Activated B cell treated with CpG ODN at 0.5 μM for 24 hours (primary cell): Measurements from ENCODE around the gene KDM5C. TPM values are rescaled to one million over a fixed set of nuclear protein-coding genes. Genes with fewer than 3 reads are reported as not detected.

Experiments
- ATAC-seq: fragments of 200-7000 bp; cut with Tn5 transposase; one replicate; pipeline ENCODE4 v1.10.0; 2021; ENCODE audit warnings: low read depth, mild to moderate bottlenecking, moderate library complexity
- CTCF ChIA-PET: fragments of 350-600 bp; sonication (Branson Sonifier 250); formaldehyde crosslinking; loops from one replicate; lab custom pipeline; 2021; ENCODE audit warnings: antibody characterized with exemption; lab: Charles Lee
- POLR2A ChIA-PET: fragments of 350-600 bp; sonication (Branson Sonifier 250); formaldehyde crosslinking; loops from one replicate; lab custom pipeline; 2021; ENCODE audit warnings: antibody characterized with exemption; lab: Charles Lee
- DNase-seq: peaks from one replicate; pipeline ENCODE4 v3.0.0; 2022
- H3K27ac Mint-ChIP-seq: one replicate; pipeline ENCODE4 v1.8.0; 2020; ENCODE audit warnings: mixed read lengths
- H3K27me3 Mint-ChIP-seq: one replicate; pipeline ENCODE4 v1.8.0; 2021; ENCODE audit warnings: mixed read lengths
- H3K36me3 Mint-ChIP-seq: one replicate; pipeline ENCODE4 v1.8.0; 2021; ENCODE audit warnings: low read depth, mixed read lengths
- H3K4me1 Mint-ChIP-seq: one replicate; pipeline ENCODE4 v1.8.0; 2021; ENCODE audit warnings: mixed read lengths
- H3K4me3 Mint-ChIP-seq: one replicate; pipeline ENCODE4 v1.8.0; 2020; ENCODE audit warnings: mild to moderate bottlenecking, mixed read lengths
- H3K9me3 Mint-ChIP-seq: one replicate; pipeline ENCODE4 v1.8.0; 2020; ENCODE audit warnings: mixed read lengths
- intact Hi-C: fragments of 100-400 bp; cut with micrococcal nuclease; formaldehyde crosslinking; loops from one replicate; pipeline ENCODE4 v1.15.1; 2024
- total RNA-seq: library from RNA; stranded (reverse); gene quantifications from 2 replicates; pipeline ENCODE4 v1.2.3, GENCODE V29; 2022
- TF ChIP-seq, protein P1 (sequence below): fragments of 200-600 bp; IDR thresholded peaks from one replicate; pipeline ENCODE4 v1.8.0; 2022; ENCODE audit warnings: antibody characterized with exemption, mild to moderate bottlenecking

KDM5C gene
- total RNA-seq: 109 and 117 TPM in 2 replicates

- Mint-ChIP-seq H3K4me3 (peak within 1 kb of the TSS; percentile 98), H3K27ac (peak within 1 kb of the TSS; percentile 98), H3K36me3 (peaks cover 16% of the 10 kb centered on the region), H3K4me1 (peaks cover 33% of the 10 kb centered on the region), H3K9me3 (no peaks in the 10 kb centered on the region), H3K27me3 (no peaks in the 10 kb centered on the region)
- CTCF ChIA-PET: no interaction called here
- TF ChIP-seq, protein P1, sequence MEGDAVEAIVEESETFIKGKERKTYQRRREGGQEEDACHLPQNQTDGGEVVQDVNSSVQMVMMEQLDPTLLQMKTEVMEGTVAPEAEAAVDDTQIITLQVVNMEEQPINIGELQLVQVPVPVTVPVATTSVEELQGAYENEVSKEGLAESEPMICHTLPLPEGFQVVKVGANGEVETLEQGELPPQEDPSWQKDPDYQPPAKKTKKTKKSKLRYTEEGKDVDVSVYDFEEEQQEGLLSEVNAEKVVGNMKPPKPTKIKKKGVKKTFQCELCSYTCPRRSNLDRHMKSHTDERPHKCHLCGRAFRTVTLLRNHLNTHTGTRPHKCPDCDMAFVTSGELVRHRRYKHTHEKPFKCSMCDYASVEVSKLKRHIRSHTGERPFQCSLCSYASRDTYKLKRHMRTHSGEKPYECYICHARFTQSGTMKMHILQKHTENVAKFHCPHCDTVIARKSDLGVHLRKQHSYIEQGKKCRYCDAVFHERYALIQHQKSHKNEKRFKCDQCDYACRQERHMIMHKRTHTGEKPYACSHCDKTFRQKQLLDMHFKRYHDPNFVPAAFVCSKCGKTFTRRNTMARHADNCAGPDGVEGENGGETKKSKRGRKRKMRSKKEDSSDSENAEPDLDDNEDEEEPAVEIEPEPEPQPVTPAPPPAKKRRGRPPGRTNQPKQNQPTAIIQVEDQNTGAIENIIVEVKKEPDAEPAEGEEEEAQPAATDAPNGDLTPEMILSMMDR: no peak
- POLR2A ChIA-PET: interaction anchor here (0.5 to 1.9 kb wide), 15 partner anchors 8 to 1936 kb away, joined by 3 to 13 read pairs (median 4); partner anchors contain the start of genes APEX2, RIBC1, SMC1A and TSPYL2
- DNase-seq: peak; percentile 69
- intact Hi-C loops: loop anchor here (1.0 to 5.0 kb wide), 4 partner anchors 143 to 820 kb away; partner anchors contain the start of genes PHF8, RIBC1, SMC1A and TSPYL2
- peak; percentile 91 for ATAC-seq
Observed at GRCh38 chrX:53224860-53225797, at the start of gene KDM5C. TSS of gene KDM5C (minus strand) at chrX:53225207. CDS start at chrX:53224889, 318 bp downstream.

GRCh38 chrX:53272808-53273337 is 47.9 kb upstream of the KDM5C start:
- TF ChIP-seq, protein P1: no peak
- intact Hi-C loops: no loop called here
- CTCF ChIA-PET: no interaction called here
- H3K9me3 Mint-ChIP-seq: no peaks in the 10 kb centered on the region
- H3K27me3 Mint-ChIP-seq: no peaks in the 10 kb centered on the region
- H3K27ac Mint-ChIP-seq: no peak overlapping the region
- no peak for ATAC-seq
- no peaks in the 10 kb centered on the region for H3K4me1 Mint-ChIP-seq
- no peak overlapping the region for H3K4me3 Mint-ChIP-seq
- POLR2A ChIA-PET: no interaction called here
- no peaks in the 10 kb centered on the region for H3K36me3 Mint-ChIP-seq
- DNase-seq: no peak

DNA sequence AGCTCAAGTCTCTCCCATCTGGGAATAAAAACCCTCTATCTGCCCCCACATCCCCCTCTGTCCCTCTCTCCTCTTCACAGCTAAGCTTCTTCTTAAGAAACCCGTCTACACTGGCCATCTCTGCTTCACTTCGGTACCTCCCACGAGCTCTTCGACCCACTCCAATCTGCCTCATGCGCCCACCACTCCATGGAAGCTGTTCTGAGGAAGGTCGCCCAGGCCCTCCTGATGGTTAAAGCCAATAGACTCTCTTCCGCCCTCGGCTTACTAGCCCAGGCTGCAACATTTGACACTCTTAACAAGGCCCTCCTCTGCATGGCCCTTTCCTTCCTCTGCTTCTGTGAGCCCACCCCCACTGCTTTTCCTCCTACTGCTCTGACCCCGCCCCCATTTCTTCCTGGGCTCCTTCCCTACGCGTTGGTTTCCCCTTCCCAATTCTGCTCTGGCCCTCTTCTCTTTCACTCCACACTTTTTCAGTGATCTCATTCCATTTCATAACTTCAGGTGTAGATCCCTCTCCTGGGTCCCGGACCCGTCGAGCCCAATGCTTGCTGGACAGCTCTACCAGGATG is 44.6 kb upstream of the KDM5C start:
- Mint-ChIP-seq H3K4me1 (no peaks in the 10 kb centered on the region), H3K27ac (no peak overlapping the region), H3K36me3 (no peaks in the 10 kb centered on the region), H3K27me3 (peaks cover 4% of the 10 kb centered on the region), H3K4me3 (no peak overlapping the region), H3K9me3 (no peaks in the 10 kb centered on the region)
- no peak for ATAC-seq
- intact Hi-C loops: no loop called here
- no peak for DNase-seq
- ChIA-PET POLR2A (no interaction called here), CTCF (no interaction called here)
- TF ChIP-seq, protein P1: no peak

- Mint-ChIP-seq H3K27ac (no peak overlapping the region), H3K27me3 (peaks cover 10% of the 10 kb centered on the region), H3K36me3 (no peaks in the 10 kb centered on the region), H3K4me3 (no peak overlapping the region), H3K9me3 (no peaks in the 10 kb centered on the region), H3K4me1 (no peaks in the 10 kb centered on the region)
- intact Hi-C loops: no loop called here
- TF ChIP-seq, protein P1: no peak
- DNase-seq: no peak
- ChIA-PET CTCF (no interaction called here), POLR2A (no interaction called here)
- no peak for ATAC-seq
Observed at GRCh38 chrX:53268173-53268572, 43.2 kb upstream of the KDM5C start.

DNA sequence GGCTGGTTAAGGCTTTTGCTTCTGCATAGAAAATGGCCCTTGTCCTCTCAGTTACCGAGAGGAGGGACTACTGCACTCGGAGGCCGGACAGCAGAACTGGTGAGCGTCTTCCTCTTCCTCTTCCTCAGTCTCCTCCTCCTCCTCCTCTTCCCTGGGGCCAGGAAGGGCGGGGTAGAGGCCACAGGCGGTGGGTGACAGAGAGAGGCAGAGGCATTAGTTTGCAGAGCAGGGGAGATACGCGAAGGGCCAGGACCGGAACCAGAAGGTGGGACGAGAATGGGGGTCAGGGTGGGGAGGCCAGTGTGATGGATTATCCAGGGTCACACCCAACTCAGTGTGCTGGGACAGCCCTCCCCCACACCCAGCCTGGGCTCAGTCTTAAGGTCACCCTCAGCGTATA is 41.9 kb upstream of the KDM5C start:
- intact Hi-C loops: no loop called here
- POLR2A ChIA-PET: no interaction called here
- CTCF ChIA-PET: no interaction called here
- ATAC-seq (no peak), DNase-seq (no peak)
- peaks cover 10% of the 10 kb centered on the region for H3K27me3 Mint-ChIP-seq
- TF ChIP-seq, protein P1: no peak
- no peak overlapping the region for H3K27ac Mint-ChIP-seq
- no peaks in the 10 kb centered on the region for H3K9me3 Mint-ChIP-seq
- no peak overlapping the region for H3K4me3 Mint-ChIP-seq
- peaks cover under 1% of the 10 kb centered on the region for H3K4me1 Mint-ChIP-seq
- no peaks in the 10 kb centered on the region for H3K36me3 Mint-ChIP-seq
